Activated CD4-positive, alpha-beta T cell treated with anti-CD3 and anti-CD28 coated beads, Interleukin-2, Interleukin-6, amounts not matched to agents 100 ng/mL and 50 ng/mL, durations not matched to agents 16 hours and 8 hours (primary cell): ENCODE results near the gene CTSL.

Source experiments
- DNase-seq: peaks from one replicate; pipeline ENCODE4 v3.0.0-alpha.2; 2020

The CTSL gene

DNA sequence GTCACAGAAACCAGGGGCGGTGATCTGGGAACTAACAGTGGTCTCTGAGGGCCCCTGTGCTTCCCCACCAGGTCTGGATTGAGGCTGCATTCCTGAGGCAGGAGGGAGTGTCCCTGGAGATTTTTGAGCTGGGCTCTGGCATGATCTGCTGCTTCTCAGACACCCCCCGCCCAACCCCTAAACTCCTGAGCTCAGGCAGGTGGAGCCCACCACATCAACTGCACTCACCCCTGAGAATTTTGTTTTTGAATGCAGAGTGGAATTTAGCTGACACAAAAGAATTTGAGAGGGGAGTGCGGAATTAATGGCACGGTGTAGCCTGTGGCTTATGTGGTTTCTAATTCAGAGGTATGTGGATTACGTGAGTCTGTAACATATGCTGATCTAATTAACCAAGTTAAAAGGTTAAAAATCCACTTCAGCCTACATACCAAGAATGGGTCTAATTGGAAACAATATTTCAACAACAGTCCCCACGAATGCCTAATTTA lies 23.9 kb upstream of the CTSL start:
- no peak for DNase-seq

- DNase-seq = no peak
Measured at GRCh38 chr9:87702921-87703320, 23.0 kb upstream of the CTSL start.

DNA sequence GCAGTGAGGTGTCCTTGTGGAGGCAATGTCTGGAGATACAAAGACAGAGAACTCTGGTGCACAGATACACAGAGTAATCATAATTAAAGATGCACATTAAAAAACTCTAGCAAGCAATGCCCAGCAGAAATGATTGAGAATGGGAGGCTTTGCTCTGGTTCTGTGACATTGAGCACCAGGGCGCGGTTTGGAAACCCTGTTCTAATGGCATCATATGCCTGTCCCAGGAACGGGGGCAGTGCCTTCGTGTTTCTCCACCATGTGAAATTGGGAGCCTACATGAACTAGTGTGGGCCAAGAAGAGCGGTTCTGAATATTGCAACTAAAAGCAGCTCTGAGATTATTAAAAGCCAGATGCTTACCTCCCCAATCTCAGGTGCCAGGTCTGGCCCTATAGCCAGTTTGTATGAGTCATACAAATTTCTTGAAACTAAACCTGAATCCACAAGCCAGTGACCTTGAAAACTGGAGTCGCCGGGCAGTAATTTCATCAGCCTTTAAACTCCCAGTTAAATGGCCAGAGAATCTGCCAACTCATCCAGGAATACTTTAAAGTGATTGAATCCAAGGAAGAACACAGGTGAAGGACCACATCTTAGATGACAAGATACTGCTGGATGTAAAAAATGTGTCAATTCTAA lies 22.2 kb upstream of the CTSL start:
- no peak for DNase-seq

DNA sequence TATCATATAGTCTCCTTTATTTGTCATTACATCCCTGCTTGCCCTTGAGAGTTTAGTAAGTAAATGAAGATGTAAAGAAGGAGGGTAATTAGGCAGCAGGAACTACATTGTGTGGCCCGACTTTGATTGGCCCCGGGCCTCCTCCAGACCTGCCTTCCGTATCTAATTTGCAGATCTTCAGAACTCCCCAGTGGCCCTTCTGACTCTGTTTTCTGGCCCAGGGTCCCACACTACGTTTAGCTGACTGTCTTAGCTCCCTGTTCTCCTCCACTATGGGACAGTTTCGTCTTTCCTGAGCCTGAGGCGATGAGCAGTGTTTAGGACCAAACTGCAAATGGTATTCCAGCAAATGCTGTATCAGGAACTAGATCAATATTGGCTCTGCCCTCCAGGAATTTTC lies 21.6 kb upstream of the CTSL start:
- DNase-seq = no peak

DNA sequence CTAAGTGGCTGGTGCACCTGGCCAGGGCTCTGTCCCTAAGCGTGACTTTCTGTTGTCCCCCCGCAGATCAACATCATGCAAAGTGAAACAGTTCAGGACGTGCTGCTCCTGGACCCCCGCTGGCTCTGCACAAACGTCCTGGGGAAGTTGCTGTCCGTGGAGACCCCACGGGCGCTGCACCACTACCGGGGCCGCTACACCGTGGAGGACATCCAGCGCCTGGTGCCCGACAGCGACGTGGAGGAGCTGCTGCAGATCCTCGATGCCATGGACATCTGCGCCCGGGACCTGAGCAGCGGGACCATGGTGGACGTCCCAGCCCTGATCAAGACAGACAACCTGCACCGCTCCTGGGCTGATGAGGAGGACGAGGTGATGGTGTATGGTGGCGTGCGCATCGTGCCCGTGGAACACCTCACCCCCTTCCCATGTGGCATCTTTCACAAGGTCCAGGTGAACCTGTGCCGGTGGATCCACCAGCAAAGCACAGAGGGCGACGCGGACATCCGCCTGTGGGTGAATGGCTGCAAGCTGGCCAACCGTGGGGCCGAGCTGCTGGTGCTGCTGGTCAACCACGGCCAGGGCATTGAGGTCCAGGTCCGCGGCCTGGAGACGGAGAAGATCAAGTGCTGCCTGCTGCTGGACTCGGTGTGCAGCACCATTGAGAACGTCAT lies 19.7 kb upstream of the CTSL start:
- DNase-seq = no peak

DNA sequence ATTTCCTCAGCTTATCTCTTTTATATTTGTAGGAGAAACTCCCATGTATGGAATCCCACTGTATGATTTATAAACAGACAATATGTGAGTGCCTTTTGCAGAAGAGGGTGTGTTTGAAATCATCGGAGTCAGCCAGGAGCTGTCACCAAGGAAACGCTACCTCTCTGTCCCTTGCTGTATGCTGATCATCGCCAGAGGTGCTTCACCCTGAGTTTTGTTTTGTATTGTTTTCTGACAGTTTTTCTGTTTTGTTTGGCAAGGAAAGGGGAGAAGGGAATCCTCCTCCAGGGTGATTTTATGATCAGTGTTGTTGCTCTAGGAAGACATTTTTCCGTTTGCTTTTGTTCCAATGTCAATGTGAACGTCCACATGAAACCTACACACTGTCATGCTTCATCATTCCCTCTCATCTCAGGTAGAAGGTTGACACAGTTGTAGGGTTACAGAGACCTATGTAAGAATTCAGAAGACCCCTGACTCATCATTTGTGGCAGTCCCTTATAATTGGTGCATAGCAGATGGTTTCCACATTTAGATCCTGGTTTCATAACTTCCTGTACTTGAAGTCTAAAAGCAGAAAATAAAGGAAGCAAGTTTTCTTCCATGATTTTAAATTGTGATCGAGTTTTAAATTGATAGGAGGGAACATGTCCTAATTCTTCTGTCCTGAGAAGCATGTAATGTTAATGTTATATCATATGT lies 18.0 kb upstream of the CTSL start:
- DNase-seq = no peak

DNA sequence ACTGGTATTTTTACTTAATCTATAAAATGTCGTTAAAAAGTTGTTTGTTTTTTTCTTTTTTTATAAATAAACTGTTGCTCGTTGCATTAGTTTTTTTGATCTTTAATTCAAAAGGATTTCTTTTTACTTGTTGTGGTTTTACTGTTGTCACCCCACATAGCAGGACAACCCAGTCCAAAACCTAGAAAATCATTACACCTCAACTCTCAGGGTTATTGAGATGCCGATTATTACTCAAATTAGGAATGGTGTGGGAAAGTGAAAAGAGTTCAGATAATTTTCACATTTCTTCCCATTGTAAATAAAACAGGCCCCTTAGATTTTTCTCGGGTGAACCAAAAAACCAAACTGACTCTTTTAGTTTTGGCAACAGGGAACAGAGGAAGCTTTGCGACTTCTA lies 17.4 kb upstream of the CTSL start:
- DNase-seq = peak; percentile 33

GRCh38 chr9:87708986-87709728 lies 16.8 kb upstream of the CTSL start:
- DNase-seq = peak; percentile 71

GRCh38 chr9:87710443-87710842 lies 15.5 kb upstream of the CTSL start:
- DNase-seq = no peak

DNA sequence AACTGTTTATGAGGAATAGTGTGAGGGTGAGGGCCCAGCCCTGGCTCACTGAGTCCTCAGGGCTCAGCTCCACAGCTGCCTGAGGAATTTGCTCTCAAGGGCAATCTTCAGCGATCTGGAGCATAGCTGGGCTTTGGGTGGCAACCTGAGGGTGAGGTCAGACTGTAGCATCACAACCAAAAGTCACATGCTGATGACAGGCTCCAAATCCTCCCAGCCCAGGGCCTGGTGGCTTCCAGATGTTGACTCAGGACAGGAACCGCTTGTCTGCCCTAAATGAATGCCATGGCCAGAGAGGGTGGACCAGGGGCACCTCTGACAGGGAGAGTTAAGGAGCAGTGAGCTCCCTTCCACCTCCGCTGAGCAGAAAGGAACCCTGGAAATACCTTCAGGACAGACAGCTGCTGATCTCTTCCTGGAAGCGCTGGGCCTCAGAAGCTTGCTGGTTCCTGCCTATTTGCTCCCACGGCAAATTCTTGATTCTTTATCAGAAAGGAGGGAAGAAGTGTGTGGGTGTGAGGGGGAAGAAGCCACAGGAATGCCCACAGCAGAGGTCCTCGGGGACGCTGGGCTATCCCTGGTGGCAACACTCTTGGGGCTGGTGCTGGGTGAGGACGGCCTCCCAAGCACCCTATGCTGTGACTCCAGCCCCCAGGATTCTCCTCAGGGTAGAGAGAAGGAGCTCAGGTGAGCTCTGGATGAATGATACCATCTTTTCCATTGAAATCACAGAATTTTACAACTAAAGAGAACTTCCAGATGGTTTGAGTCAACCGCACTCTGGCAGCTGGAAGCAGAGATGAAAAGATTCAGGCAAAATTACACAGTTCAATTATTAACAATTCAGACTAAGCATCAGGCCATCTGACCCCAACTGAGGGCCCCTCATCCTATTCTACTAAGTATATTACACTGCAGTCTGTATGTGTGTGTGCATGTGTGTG lies 13.8 kb upstream of the CTSL start:
- DNase-seq = peak; percentile 15

DNA sequence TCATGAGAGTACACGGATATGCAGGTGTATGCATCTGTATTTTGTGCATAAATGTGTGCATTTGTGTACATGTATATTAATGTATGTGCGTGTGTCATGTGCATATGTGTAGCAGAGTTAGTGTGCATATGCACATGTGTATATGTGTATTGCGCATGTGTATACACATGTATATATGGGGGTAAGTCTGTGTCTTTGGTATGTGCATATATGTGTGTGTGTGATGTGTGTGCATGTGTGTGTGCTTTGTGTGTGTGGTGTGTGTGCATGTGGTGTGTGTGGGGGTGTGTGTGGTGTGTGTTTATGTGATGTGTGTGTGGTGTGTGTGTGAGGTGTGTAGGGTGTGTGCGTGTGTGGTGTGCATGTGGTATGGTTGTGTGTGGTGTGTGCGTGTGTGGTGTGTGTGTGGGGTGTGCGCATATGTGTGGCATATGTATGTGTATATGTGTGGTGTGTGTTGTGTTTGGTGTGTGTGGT lies 13.1 kb upstream of the CTSL start:
- DNase-seq = no peak

GRCh38 chr9:87713278-87713987 lies 12.5 kb upstream of the CTSL start:
- DNase-seq = peak; percentile 73

GRCh38 chr9:87713988-87714330 lies 12.0 kb upstream of the CTSL start:
- no peak for DNase-seq

DNA sequence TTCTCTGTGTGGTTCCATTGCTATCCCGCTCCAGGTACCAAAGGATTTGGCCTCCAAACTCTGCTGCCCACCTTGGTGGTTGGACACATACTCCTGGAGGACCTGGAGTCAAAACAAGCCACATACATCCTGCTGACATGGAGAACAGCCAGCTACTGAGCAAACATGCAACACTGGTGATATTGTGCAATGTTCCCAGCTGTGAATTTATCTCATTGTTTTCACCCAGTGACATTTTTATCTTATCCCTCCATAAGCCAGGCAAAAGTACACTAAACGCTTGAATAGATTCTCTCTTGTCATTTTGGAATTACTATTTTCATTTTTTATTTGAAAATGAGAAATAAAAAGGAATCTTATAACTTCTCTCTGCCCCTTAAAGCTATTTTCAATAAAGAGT lies 11.1 kb upstream of the CTSL start:
- no peak for DNase-seq

DNA sequence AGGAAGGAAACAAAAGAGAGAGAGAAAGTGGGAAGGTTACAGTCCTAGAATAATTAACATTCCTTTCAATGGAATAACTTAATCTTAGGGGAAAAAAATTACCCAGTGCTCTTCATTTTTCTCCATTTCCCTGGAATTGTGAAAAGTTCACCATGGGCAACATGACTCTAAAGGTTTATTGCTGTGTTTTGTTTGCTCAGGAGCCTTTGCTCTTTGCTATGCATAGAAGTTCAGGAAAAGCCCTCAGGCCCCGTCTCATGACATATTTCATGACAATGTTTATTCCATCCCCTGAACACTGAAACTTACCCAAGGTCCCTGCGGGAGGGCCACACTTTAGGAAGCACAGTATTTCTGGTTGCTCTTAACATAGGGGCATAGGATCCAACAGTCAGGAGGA lies 9.8 kb upstream of the CTSL start:
- DNase-seq = no peak

GRCh38 chr9:87717456-87717855 lies 8.5 kb upstream of the CTSL start:
- no peak for DNase-seq

GRCh38 chr9:87718231-87718630 lies 7.7 kb upstream of the CTSL start:
- no peak for DNase-seq

- DNase-seq = no peak
Measured at GRCh38 chr9:87718852-87719612, 6.9 kb upstream of the CTSL start.

DNA sequence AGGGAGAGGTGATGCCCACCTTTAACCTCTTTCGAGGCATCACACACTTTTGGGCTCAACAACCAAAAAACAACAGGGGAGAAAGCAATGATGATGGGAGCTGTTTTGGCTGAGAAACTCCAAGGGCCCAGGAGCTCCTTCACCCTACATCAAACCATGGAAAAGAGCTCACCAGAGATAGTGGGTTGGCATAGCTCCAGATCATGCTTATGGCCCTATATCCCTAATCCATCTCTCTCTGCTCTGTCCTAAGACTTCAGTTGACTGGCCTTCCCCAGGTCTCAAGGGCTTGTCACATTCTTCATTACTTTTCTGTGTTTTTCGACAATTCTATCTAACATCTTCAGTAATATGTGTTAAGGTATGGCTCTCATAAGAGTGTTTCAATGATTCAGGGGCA lies 5.7 kb upstream of the CTSL start:
- DNase-seq = no peak

DNA sequence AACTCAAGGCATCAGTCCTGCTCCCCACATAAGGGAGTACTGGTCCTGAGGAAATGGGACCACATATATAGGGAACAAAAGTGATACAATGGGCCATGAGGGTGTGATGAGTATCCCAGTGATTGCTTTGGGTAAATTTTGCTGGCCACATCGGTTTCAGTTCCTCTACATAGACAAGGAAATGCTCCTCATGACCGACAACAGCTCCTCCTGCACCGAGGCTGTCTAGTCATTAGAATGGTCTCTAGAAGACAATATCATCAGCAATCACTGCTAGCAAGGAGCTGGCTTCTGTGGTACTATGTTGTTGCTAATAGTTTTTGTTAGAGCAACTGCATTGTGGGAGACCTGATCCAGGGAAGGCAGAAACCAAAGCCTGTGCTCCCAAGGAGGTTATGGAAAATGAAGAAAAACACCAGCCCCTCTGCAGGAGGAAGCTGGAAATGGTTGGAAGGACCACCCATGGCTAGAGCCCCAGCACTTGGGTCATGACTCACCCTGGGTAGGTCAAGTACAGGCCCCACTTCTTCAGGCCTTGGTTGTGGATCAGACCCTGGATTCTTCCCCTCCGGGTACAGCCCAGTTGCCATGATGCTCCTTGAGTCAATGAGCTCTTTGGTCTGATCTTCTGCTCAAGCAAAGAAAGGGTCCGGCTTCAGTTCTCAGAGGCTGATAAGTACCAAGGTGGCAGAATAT lies 3.4 kb upstream of the CTSL start:
- DNase-seq = no peak
